GM21619 (cell line): Measurements from ENCODE around the gene ACTN4.
"Not testable (repeated sequence)": the region's sequence is repeated elsewhere in the genome, so short reads cannot be mapped to it uniquely, and the experiment has no call there.

Experiments
- ATAC-seq: cut with Tn5 transposase; IDR thresholded peaks from one replicate; pipeline ENCODE4 v1.9.1; 2021; ENCODE audit not compliant: unreplicated experiment

The ACTN4 gene

GRCh38 chr19:38761884-38762389, 114.5 kb downstream of the ACTN4 start:
- ATAC-seq: not testable (repeated sequence)

DNA sequence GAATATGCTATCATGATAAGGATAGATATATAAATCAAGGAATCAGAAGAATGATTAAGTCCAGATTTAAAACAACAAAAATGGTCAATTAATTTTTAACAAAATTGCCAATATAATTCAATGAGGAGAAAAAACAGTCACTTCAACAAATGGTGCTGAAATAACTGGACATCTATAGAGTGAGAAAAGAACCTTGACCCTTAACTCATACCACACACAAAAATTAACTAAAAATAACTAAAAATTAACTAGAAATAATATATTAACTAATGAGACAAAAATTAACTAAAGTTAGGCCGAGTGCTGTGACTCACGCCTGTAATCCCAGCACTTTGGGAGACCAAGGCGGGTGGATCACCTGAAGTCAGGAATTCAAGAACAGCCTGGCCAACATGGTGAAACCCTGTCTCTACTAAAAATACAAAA, 116.4 kb downstream of the ACTN4 start:
- ATAC-seq: no peak

- ATAC-seq: no peak
Measured at GRCh38 chr19:38765214-38765613, 117.8 kb downstream of the ACTN4 start.

DNA sequence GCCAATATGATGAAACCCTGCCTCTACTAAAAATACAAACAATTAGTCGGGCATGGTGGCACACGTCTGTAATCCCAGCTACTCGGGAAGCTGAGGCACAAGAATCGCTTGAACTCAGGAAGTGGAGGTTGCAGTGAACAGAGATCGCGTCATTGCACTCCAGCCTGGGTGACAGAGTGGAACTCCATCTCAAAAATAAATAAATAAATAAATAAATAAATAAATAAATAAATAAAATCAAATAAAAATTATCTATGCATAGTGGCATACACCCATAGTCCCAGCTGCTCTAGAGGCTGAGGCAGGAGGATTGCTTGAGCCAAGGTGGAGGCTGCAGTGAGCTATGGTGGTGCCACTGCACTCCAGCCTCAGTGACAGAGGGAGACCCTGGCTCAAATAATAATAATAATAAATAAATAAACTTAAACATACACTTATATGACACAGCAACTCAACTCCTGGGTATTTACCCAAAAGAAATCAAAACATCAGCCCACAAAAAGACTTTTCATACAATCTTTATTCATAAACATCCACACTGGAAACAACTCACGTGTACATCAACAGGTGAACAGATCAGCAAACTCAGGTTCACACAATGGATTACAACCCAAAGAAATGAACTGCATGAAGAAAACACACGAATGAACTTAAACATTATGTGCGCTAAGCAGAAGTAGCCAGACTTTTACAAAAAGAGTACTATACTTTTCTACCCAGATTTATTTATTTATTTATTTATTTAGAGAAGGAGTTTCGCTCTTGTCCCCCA, 119.0 kb downstream of the ACTN4 start:
- no peak for ATAC-seq

DNA sequence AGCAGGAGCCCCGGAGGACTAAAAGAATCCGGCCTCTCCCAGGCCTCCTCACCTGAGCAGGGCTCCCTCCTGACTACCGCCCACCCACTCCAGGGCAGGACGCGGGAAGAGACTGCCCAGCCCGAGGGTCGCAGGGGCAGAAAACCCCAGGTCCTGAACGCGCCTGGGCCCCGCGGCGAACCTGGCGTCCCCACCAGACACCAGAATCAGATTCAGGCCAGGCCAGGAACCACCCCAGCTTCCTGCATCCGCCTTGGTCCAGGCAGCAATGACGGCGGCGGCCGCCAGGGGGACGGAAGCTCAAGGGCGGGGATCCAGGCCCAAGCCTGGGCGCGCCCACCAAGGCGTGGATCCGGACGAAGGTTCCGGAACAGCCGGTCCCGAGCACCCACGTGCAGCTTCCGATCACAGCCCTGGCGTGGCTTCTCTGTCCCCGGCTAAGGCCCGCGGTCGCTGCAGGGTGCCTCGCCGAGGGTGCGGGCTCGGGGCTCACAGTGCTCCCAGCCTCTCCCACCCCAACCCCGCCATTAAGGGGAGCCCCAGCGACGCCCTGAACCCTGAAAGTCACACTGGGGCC, 122.3 kb downstream of the ACTN4 start:
- ATAC-seq: peak; percentile 59

- not testable (repeated sequence) for ATAC-seq
Measured at GRCh38 chr19:38770228-38770948, 122.9 kb downstream of the ACTN4 start.

- not testable (repeated sequence) for ATAC-seq
Measured at GRCh38 chr19:38770949-38771275, 123.5 kb downstream of the ACTN4 start.

DNA sequence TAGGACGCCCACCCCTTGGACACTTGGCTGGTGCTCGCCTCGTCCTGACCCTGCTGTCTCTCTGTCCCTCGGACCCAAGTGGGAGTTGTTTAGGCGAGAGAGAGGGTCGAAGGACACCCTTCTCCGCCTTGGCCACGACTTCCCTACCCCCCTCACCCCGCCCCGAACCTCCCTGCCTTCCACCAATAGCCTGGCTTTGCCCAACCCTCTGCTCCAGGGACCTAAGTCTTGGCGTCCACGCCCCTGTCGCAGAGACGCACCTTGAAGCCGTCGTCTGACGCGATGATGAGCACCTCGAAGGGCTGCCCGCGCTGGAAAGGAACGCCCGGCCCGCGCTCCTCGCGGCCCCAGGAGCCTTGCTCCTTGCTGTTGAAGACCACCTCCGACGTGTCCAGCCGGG, 124.1 kb downstream of the ACTN4 start:
- ATAC-seq: not testable (repeated sequence)

DNA sequence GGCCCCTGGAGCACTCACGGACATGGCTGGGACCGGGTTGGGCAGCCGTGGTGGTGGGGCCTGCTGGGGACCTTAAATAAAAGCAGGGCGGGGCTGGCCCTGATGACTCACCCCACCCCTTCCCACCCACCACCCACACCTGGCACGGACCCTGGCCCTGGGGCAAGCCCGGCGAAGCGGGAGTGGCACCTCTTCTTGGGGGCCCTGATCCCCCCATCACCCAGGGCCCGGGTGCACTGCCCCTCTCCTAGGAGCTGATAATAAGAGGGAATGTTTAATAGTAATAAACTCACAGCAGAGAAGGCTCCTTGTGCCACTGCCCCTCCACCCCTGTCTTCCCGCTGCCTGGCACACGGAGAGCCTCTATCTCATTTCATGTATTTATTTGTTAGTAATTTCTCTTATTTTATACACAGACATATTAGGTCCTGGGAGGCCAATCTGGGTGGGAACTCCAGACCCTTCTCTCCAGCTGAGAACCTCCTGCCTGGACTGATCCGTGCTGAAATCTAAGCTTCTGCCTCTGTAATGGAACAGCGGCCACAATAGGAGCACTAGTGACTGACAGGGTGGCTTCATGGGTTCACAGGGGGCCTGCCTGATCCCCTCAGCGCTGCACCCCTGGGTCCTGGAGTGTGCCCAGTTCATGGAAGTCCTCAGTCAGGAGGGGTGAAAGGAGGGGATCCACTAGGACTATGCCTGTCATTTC, 126.2 kb downstream of the ACTN4 start, which contains the start of gene LGALS7:
TSS of gene LGALS7 (minus strand) at position 49 of the 709 bp plus-strand sequence. CDS start at position 24, 25 bp downstream.
- no peak for ATAC-seq

- no peak for ATAC-seq
Measured at GRCh38 chr19:38774181-38774950, 126.9 kb downstream of the ACTN4 start.

DNA sequence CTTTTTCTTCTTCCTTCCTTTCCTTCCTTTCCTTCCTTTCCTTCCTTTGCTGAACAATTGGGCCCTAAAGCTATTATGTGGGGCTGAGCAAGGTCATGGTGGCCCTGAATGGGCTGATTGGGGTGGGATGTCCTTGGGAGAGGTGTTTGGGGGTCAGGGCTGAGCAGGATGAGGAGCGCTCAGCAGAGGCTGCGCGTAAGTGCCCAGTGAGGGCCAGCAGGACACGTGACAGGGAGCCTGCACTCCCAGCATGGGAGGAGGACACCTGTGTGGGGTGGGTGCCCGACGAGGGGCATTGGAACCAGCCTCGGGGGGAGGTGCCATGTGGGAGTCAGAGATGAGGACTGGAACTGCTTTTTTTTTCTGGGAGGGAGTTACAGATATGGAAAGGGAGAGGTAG, 131.3 kb downstream of the ACTN4 start:
- no peak for ATAC-seq

DNA sequence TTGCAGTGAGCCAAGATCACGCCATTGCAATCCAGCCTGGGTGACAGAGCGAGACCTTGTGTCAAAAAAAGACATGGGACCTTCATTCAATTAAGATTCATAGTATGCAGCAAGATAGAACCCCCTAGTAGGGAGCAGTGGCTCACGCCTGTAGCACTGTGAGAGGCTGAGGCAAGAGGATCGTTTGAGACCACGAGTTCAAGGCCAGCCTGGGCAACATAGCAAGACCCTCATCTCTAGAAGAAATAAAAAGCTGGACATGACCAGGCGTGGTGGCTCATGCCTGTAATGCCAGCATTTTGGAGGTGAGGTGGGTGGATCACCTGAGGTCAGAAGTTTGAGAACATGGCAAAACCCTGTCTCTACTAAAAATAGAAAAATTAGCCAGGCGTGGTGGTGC, 133.0 kb downstream of the ACTN4 start:
- no peak for ATAC-seq

GRCh38 chr19:38781058-38781457, 133.6 kb downstream of the ACTN4 start:
- ATAC-seq: no peak
